GM12878 (cell line): ENCODE results near the gene ZNF652.

Experiments used
- CTCF ChIP-seq, 3 experiments: IDR thresholded peaks in 2 of 3; conservative IDR thresholded peaks in 1 of 3; 2 replicates each; pipeline ENCODE4 v1.5.1; 2011; ENCODE audit warnings: low read depth in 3 of 3, low read length in 3 of 3, mild to moderate bottlenecking in 3 of 3, control low read depth in 2 of 3, moderate library complexity in 2 of 3, inconsistent platforms in 1 of 3, mixed read lengths in 1 of 3; ENCODE audit not compliant: control insufficient read depth in 2 of 3, insufficient read depth in 1 of 3; ENCODE audit errors: extremely low read depth in 1 of 3
- EZH2 ChIP-seq: IDR thresholded peaks from 2 replicates; pipeline ENCODE4 v1.6.1; 2012; ENCODE audit warnings: low read depth, mild to moderate bottlenecking, control low read depth, inconsistent platforms, low read length, borderline replicate concordance; ENCODE audit not compliant: control insufficient read depth
- SRF ChIP-seq, 2 experiments: IDR thresholded peaks; 2 replicates each; pipeline ENCODE4 v1.6.1; 2011; ENCODE audit warnings: low read depth in 2 of 2, low read length in 2 of 2, mild to moderate bottlenecking in 1 of 2, moderate library complexity in 1 of 2

- TF ChIP-seq EZH2, result no peak
- TF ChIP-seq CTCF (IDR thresholded peaks at IDR 0.05 in 2 of 3, conservative IDR thresholded peaks at IDR 0.05 in 1 of 3; ENCODE audit: control insufficient read depth in 2 of 3, extremely low read depth in 1 of 3, insufficient read depth in 1 of 3, low read depth in 3 of 3, low read length in 3 of 3), result no peak
- TF ChIP-seq SRF (IDR thresholded peaks at IDR 0.05; ENCODE audit: low read depth in 2 of 2, low read length in 2 of 2), result no peak
Observed at GRCh38 chr17:49247944-49248343, 114.1 kb downstream of the ZNF652 start.
